Osteocyte (in vitro differentiated cells): ENCODE measurements around the gene SMYD3. TPM values are rescaled to one million over a fixed set of nuclear protein-coding genes. Genes with fewer than 3 reads are reported as not detected.

Experiments used
- DNase-seq: peaks from one replicate; pipeline ENCODE4 v3.0.0; 2021; ENCODE audit warnings: mixed read lengths; ENCODE audit not compliant: unreplicated experiment; ENCODE audit errors: extremely low spot score
- H3K27ac Mint-ChIP-seq: one replicate; pipeline ENCODE4 v1.8.0; 2021; ENCODE audit warnings: mild to moderate bottlenecking, mixed read lengths; ENCODE audit not compliant: unreplicated experiment
- H3K27me3 Mint-ChIP-seq: one replicate; pipeline ENCODE4 v1.8.0; 2021; ENCODE audit warnings: mixed read lengths; ENCODE audit not compliant: unreplicated experiment
- H3K36me3 Mint-ChIP-seq: one replicate; pipeline ENCODE4 v1.8.0; 2021; ENCODE audit warnings: mixed read lengths; ENCODE audit not compliant: unreplicated experiment
- H3K4me1 Mint-ChIP-seq: one replicate; pipeline ENCODE4 v1.8.0; 2021; ENCODE audit warnings: mixed read lengths; ENCODE audit not compliant: unreplicated experiment
- H3K4me3 Mint-ChIP-seq: one replicate; pipeline ENCODE4 v1.8.0; 2021; ENCODE audit warnings: mild to moderate bottlenecking, moderate library complexity, mixed read lengths; ENCODE audit not compliant: unreplicated experiment
- H3K9me3 Mint-ChIP-seq: one replicate; pipeline ENCODE4 v1.8.0; 2021; ENCODE audit warnings: mixed read lengths; ENCODE audit not compliant: unreplicated experiment
- total RNA-seq: library from RNA; stranded (reverse); gene quantifications from 2 replicates; pipeline ENCODE4 v1.2.1, GENCODE V29; 2021
- TF ChIP-seq, protein P1 (sequence below): fragments of 200-600 bp; sonication (generic); IDR thresholded peaks from 2 replicates; pipeline ENCODE4 v1.5.0; 2021; ENCODE audit warnings: antibody characterized with exemption, mild to moderate bottlenecking, moderate library complexity

Gene SMYD3
- total RNA-seq, 1 donor from 2014 or later = 22.3 TPM

- Mint-ChIP-seq H3K36me3 (no peaks in the 10 kb centered on the region), H3K27ac (no peak overlapping the region), H3K4me3 (no peak overlapping the region), H3K4me1 (peaks cover 11% of the 10 kb centered on the region), H3K9me3 (no peaks in the 10 kb centered on the region), H3K27me3 (no peaks in the 10 kb centered on the region)
- no peak for DNase-seq
- TF ChIP-seq, protein P1, sequence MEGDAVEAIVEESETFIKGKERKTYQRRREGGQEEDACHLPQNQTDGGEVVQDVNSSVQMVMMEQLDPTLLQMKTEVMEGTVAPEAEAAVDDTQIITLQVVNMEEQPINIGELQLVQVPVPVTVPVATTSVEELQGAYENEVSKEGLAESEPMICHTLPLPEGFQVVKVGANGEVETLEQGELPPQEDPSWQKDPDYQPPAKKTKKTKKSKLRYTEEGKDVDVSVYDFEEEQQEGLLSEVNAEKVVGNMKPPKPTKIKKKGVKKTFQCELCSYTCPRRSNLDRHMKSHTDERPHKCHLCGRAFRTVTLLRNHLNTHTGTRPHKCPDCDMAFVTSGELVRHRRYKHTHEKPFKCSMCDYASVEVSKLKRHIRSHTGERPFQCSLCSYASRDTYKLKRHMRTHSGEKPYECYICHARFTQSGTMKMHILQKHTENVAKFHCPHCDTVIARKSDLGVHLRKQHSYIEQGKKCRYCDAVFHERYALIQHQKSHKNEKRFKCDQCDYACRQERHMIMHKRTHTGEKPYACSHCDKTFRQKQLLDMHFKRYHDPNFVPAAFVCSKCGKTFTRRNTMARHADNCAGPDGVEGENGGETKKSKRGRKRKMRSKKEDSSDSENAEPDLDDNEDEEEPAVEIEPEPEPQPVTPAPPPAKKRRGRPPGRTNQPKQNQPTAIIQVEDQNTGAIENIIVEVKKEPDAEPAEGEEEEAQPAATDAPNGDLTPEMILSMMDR = no peak
These were observed 187.9 kb downstream of the SMYD3 start for GRCh38 chr1:246319083-246319714.

DNA sequence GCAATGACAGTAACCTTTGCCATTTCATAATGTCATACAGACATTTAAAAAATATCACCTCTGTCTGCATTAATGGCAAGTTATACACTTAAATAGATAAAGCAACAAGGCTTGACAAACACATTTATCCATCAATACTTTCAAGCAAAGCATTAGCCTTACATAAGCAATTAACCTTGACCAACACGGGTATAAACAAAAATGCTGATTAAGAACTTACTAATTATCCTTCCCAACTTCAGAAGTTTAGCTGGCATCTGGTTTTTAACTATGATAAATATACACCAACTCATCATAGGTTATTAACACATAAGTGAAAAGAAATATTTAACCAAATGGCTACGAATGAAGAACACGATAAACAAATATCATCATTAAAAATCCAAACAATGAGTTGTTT lies 188.5 kb downstream of the SMYD3 start:
- DNase-seq = no peak
- H3K36me3 Mint-ChIP-seq = no peaks in the 10 kb centered on the region
- peaks cover 11% of the 10 kb centered on the region for H3K4me1 Mint-ChIP-seq
- TF ChIP-seq, protein P1 = no peak
- no peaks in the 10 kb centered on the region for H3K27me3 Mint-ChIP-seq
- no peak overlapping the region for H3K4me3 Mint-ChIP-seq
- no peak overlapping the region for H3K27ac Mint-ChIP-seq
- no peaks in the 10 kb centered on the region for H3K9me3 Mint-ChIP-seq

GRCh38 chr1:246318036-246318359 lies 189.1 kb downstream of the SMYD3 start:
- no peaks in the 10 kb centered on the region for H3K36me3 Mint-ChIP-seq
- no peaks in the 10 kb centered on the region for H3K27me3 Mint-ChIP-seq
- no peak overlapping the region for H3K27ac Mint-ChIP-seq
- H3K9me3 Mint-ChIP-seq = no peaks in the 10 kb centered on the region
- TF ChIP-seq, protein P1 = no peak
- no peak overlapping the region for H3K4me3 Mint-ChIP-seq
- DNase-seq = no peak
- peaks cover 11% of the 10 kb centered on the region for H3K4me1 Mint-ChIP-seq

GRCh38 chr1:246317332-246318035 lies 189.6 kb downstream of the SMYD3 start:
- no peak overlapping the region for H3K4me3 Mint-ChIP-seq
- H3K27me3 Mint-ChIP-seq = no peaks in the 10 kb centered on the region
- H3K27ac Mint-ChIP-seq = no peak overlapping the region
- TF ChIP-seq, protein P1 = no peak
- no peaks in the 10 kb centered on the region for H3K9me3 Mint-ChIP-seq
- DNase-seq = no peak
- no peaks in the 10 kb centered on the region for H3K36me3 Mint-ChIP-seq
- H3K4me1 Mint-ChIP-seq = peaks cover 11% of the 10 kb centered on the region

- no peak for DNase-seq
- Mint-ChIP-seq H3K9me3 (no peaks in the 10 kb centered on the region), H3K4me3 (no peak overlapping the region), H3K27ac (no peak overlapping the region), H3K27me3 (no peaks in the 10 kb centered on the region), H3K4me1 (peaks cover 9% of the 10 kb centered on the region), H3K36me3 (no peaks in the 10 kb centered on the region)
- TF ChIP-seq, protein P1 = no peak
These were observed 195.6 kb downstream of the SMYD3 start for GRCh38 chr1:246311461-246311860.
